GM23248 (cell line): ENCODE results near the gene ELOVL1. TPM values are rescaled to one million over a fixed set of nuclear protein-coding genes. Genes with fewer than 3 reads are reported as not detected.
"Not testable (repeated sequence)": the region's sequence is repeated elsewhere in the genome, so short reads cannot be mapped to it uniquely, and the experiment has no call there.

ENCODE experiments used
- DNase-seq: peaks from one replicate; pipeline ENCODE4 v3.0.0-alpha.2; 2015
- H2AFZ ChIP-seq: fragments of 200-600 bp; sonication (generic); 2 replicates; pipeline ENCODE4 v1.6.1; 2016; ENCODE audit warnings: antibody characterized with exemption
- H3F3A ChIP-seq: fragments of 200-600 bp; sonication (generic); 2 replicates; pipeline ENCODE4 v1.6.1; 2016; ENCODE audit warnings: mild to moderate bottlenecking, antibody characterized with exemption, mixed run types; ENCODE audit not compliant: insufficient read depth
- H3K27ac ChIP-seq: fragments of 200-600 bp; sonication (generic); 2 replicates; pipeline ENCODE4 v1.5.1; 2016; ENCODE audit warnings: mild to moderate bottlenecking
- H3K27me3 ChIP-seq: fragments of 200-600 bp; sonication (generic); replicated peaks from 2 replicates; pipeline ENCODE4 v1.6.1; 2016; ENCODE audit warnings: mild to moderate bottlenecking; ENCODE audit not compliant: insufficient read depth
- H3K36me3 ChIP-seq: fragments of 200-600 bp; sonication (generic); 2 replicates; pipeline ENCODE4 v1.6.1; 2016; ENCODE audit warnings: low read depth, mild to moderate bottlenecking
- H3K4me1 ChIP-seq: fragments of 200-600 bp; sonication (generic); 2 replicates; pipeline ENCODE4 v1.6.1; 2016; ENCODE audit warnings: mild to moderate bottlenecking; ENCODE audit not compliant: insufficient read depth
- H3K4me2 ChIP-seq: fragments of 200-600 bp; sonication (generic); one replicate; pipeline ENCODE4 v1.6.1; 2016; ENCODE audit warnings: mild to moderate bottlenecking; ENCODE audit not compliant: unreplicated experiment
- H3K4me3 ChIP-seq: fragments of 200-600 bp; sonication (generic); 2 replicates; pipeline ENCODE4 v1.5.1; 2016; ENCODE audit warnings: mild to moderate bottlenecking
- H3K79me2 ChIP-seq: fragments of 200-600 bp; sonication (generic); 2 replicates; pipeline ENCODE4 v1.6.1; 2016; ENCODE audit warnings: mild to moderate bottlenecking; ENCODE audit not compliant: insufficient read depth
- H3K9ac ChIP-seq: fragments of 200-600 bp; sonication (generic); 2 replicates; pipeline ENCODE4 v1.6.1; 2016; ENCODE audit warnings: mild to moderate bottlenecking
- H3K9me2 ChIP-seq: fragments of 200-600 bp; sonication (generic); 2 replicates; pipeline ENCODE4 v1.6.1; 2016; ENCODE audit warnings: mixed run types, mild to moderate bottlenecking, moderate library complexity; ENCODE audit not compliant: insufficient read depth
- H3K9me3 ChIP-seq: fragments of 200-600 bp; sonication (generic); one replicate; pipeline ENCODE4 v1.6.1; 2017; ENCODE audit warnings: low read depth
- H4K20me1 ChIP-seq: fragments of 200-600 bp; sonication (generic); 2 replicates; pipeline ENCODE4 v1.6.0; 2016; ENCODE audit not compliant: insufficient read depth
- EZH2 ChIP-seq: fragments of 200-600 bp; sonication (generic); IDR thresholded peaks from 2 replicates; pipeline ENCODE4 v1.6.1; 2018; ENCODE audit warnings: antibody characterized with exemption, mild to moderate bottlenecking; ENCODE audit not compliant: insufficient read depth, poor library complexity, severe bottlenecking
- EZH2phosphoT487 ChIP-seq: fragments of 200-600 bp; sonication (generic); IDR thresholded peaks from 2 replicates; pipeline ENCODE4 v1.6.1; 2018; ENCODE audit warnings: antibody characterized with exemption, moderate library complexity, mild to moderate bottlenecking, low read depth; ENCODE audit not compliant: insufficient read depth
- WGBS, 2 experiments: methylation state at CpG; one replicate each; pipeline ENCODE4 v1.1.6; 2015 to 2017; ENCODE audit warnings: low lambda C conversion rate in 2 of 2, low coverage in 1 of 2; ENCODE audit errors: missing lambda C conversion rate in 2 of 2; 5-methylcytosine and 5-hydroxymethylcytosine counted together
- in situ Hi-C: fragments of 300-500 bp; cut with MboI; formaldehyde crosslinking; loops from 2 replicates; pipeline ENCODE4 v1.15.0; 2020
- polyA plus RNA-seq: library from polyadenylated mRNA; unstranded; fragments of >200 nt; fragmentation: Nextera tagmentation; extraction: Ambion mirVana; gene quantifications from 2 replicates; pipeline ENCODE4 v1.2.1, GENCODE V29; 2016
- total RNA-seq: library from RNA; depleted of rRNA; stranded (reverse); fragments of >200 nt; shearing (Covaris generic); gene quantifications from 2 replicates; pipeline ENCODE4 v1.2.3, GENCODE V29; 2014

ELOVL1 gene
- total and polyA plus RNA-seq, 2 experiments from 2014 or later: 107 to 155 TPM

- no peak for DNase-seq
- no peaks in the 10 kb centered on the region for H3K27me3 ChIP-seq
- H3K9me3 ChIP-seq: no peaks in the 10 kb centered on the region
- 0 out of 2 replicates have a peak, but pooled peaks cover 5% of the 10 kb centered on the region for H4K20me1 ChIP-seq
- peaks cover 52% of the 10 kb centered on the region for H3K79me2 ChIP-seq
- no peaks in the 10 kb centered on the region for H3F3A ChIP-seq
- H3K4me2 ChIP-seq: no peak overlapping the region
- H3K4me1 ChIP-seq: no peaks in the 10 kb centered on the region
- TF ChIP-seq EZH2phosphoT487 (no peak), EZH2 (no peak)
- no peak overlapping the region for H3K4me3 ChIP-seq
- no peak overlapping the region for H2AFZ ChIP-seq
- 97 to 99% methylated on average over 6 of the region's 6 CpGs for WGBS, 2 experiments
- no peak overlapping the region for H3K9ac ChIP-seq
- peaks cover 14% of the 10 kb centered on the region; the same call in 1 of the 2 replicates for H3K36me3 ChIP-seq
- in situ Hi-C loops: no loop called here
- no peak overlapping the region for H3K27ac ChIP-seq
- no peaks in the 10 kb centered on the region for H3K9me2 ChIP-seq
These were observed 34.5 kb upstream of the ELOVL1 start for GRCh38 chr1:43402089-43402865.

GRCh38 chr1:43400441-43400840 lies 32.6 kb upstream of the ELOVL1 start:
- DNase-seq, H3K4me1 ChIP-seq, H3K9me2 ChIP-seq, H3F3A ChIP-seq, H3K9me3 ChIP-seq, H3K9ac ChIP-seq, H3K4me3 ChIP-seq, H4K20me1 ChIP-seq, H3K4me2 ChIP-seq, H3K27me3 ChIP-seq, H3K27ac ChIP-seq, in situ Hi-C loops, H2AFZ ChIP-seq: not testable (repeated sequence)
- H3K36me3 ChIP-seq: peaks cover 28% of the 10 kb centered on the region; the same call in 1 of the 2 replicates
- H3K79me2 ChIP-seq: peaks cover 70% of the 10 kb centered on the region
- WGBS, 2 experiments: 93 to 99% methylated on average over 9 of the region's 9 CpGs

GRCh38 chr1:43398227-43398626 lies 30.4 kb upstream of the ELOVL1 start:
- Histone ChIP-seq H3K4me2 (no peak overlapping the region), H2AFZ (no peak overlapping the region)
- in situ Hi-C loops: no loop called here

GRCh38 chr1:43396059-43396458 lies 28.2 kb upstream of the ELOVL1 start:
- Histone ChIP-seq H3F3A (no peaks in the 10 kb centered on the region), H3K27me3 (no peaks in the 10 kb centered on the region), H4K20me1 (no peaks in the 10 kb centered on the region), H3K9me2 (no peaks in the 10 kb centered on the region), H3K79me2 (peaks cover 96% of the 10 kb centered on the region), H3K27ac (no peak overlapping the region), H3K9ac (no peak overlapping the region), H3K4me2 (no peak overlapping the region), H2AFZ (no peak overlapping the region), H3K4me1 (peaks cover 4% of the 10 kb centered on the region), H3K4me3 (no peak overlapping the region), H3K9me3 (no peaks in the 10 kb centered on the region), H3K36me3 (peaks cover 17% of the 10 kb centered on the region; the same call in 1 of the 2 replicates)
- TF ChIP-seq EZH2 (no peak), EZH2phosphoT487 (no peak)
- in situ Hi-C loops: no loop called here
- 11 to 13% methylated on average over 1 of the region's 1 CpG for WGBS, 2 experiments
- DNase-seq: no peak

More at GRCh38 chr1:43398227-43398626, 30.4 kb upstream of the ELOVL1 start:
- Histone ChIP-seq H3K9ac (no peak overlapping the region), H3F3A (no peaks in the 10 kb centered on the region), H3K27ac (no peak overlapping the region), H3K9me2 (no peaks in the 10 kb centered on the region), H3K4me3 (no peak overlapping the region), H3K27me3 (no peaks in the 10 kb centered on the region), H3K9me3 (no peaks in the 10 kb centered on the region), H4K20me1 (0 out of 2 replicates have a peak, but pooled peaks cover 5% of the 10 kb centered on the region), H3K4me1 (no peaks in the 10 kb centered on the region), H3K36me3 (peaks cover 20% of the 10 kb centered on the region; the same call in 1 of the 2 replicates), H3K79me2 (peaks cover 93% of the 10 kb centered on the region)
- WGBS, 2 experiments: 97 to 100% methylated on average over 3 of the region's 3 CpGs
- DNase-seq: no peak
- TF ChIP-seq EZH2 (no peak), EZH2phosphoT487 (no peak)
